RWPE1 (cell line): ENCODE results near the gene P4HA3.
A peak's percentile ranks its signal among the peaks of the same experiment; 100 is the strongest.

Experiments used
- CTCF ChIA-PET: fragments of 350-600 bp; sonication (Branson Sonifier 250); formaldehyde crosslinking; extraction: SDS; loops from one replicate; lab custom pipeline; 2021; lab: Yijun Ruan, JAX
- POLR2A ChIA-PET: fragments of 400-600 bp; formaldehyde crosslinking; extraction: SDS; loops from one replicate; lab custom pipeline; 2020; ENCODE audit warnings: antibody characterized with exemption; ENCODE audit not compliant: low non-redundant PET; lab: Yijun Ruan, JAX
- DNase-seq: peaks from one replicate; pipeline ENCODE4 v3.0.0; 2012; ENCODE audit warnings: low spot score
- H3K27ac ChIP-seq: fragments of 450-650 bp; 2 replicates; pipeline ENCODE4 v1.5.1; 2017
- CTCF ChIP-seq: fragments of 450-650 bp; conservative IDR thresholded peaks from 2 replicates; pipeline ENCODE4 v1.5.1; 2017; ENCODE audit warnings: low read depth, mild to moderate bottlenecking

P4HA3 gene

GRCh38 chr11:74283580-74284180 lies 27.8 kb downstream of the P4HA3 start:
- ChIA-PET CTCF (no interaction called here), POLR2A (no interaction called here)
- TF ChIP-seq CTCF, result no peak
- no peak overlapping the region for H3K27ac ChIP-seq
- DNase-seq, result no peak

GRCh38 chr11:74282914-74283371 lies 28.5 kb downstream of the P4HA3 start:
- ChIA-PET POLR2A (no interaction called here), CTCF (no interaction called here)
- TF ChIP-seq CTCF, result no peak
- DNase-seq, result no peak
- H3K27ac ChIP-seq, result no peak overlapping the region

- ChIA-PET POLR2A (no interaction called here), CTCF (no interaction called here)
Observed at GRCh38 chr11:74282421-74282820, 29.0 kb downstream of the P4HA3 start.

GRCh38 chr11:74280494-74280893 lies 30.9 kb downstream of the P4HA3 start:
- ChIA-PET CTCF (interaction anchor here (0.6 kb wide), 1 partner anchor 1893 kb away, joined by 3 read pairs; no protein-coding TSS in a partner anchor), POLR2A (no interaction called here)
- H3K27ac ChIP-seq, result no peak overlapping the region
- no peak for TF ChIP-seq CTCF
- DNase-seq, result no peak

More at GRCh38 chr11:74282421-74282820, 29.0 kb downstream of the P4HA3 start:
- DNase-seq, result no peak
- H3K27ac ChIP-seq, result no peak overlapping the region
- TF ChIP-seq CTCF, result no peak

- TF ChIP-seq CTCF, result no peak
- peak overlapping the region; percentile 74 for H3K27ac ChIP-seq
- DNase-seq, result no peak
- ChIA-PET POLR2A (no interaction called here), CTCF (no interaction called here)
Observed at GRCh38 chr11:74279256-74279655, 32.2 kb downstream of the P4HA3 start.

- H3K27ac ChIP-seq, result peak overlapping the region; percentile 74
- no peak for TF ChIP-seq CTCF
- ChIA-PET CTCF (interaction anchor here (0.5 kb wide), 1 partner anchor 311 kb away, joined by 3 read pairs; no protein-coding TSS in a partner anchor), POLR2A (no interaction called here)
- peak; percentile 36 for DNase-seq
Observed at GRCh38 chr11:74278721-74279161, 32.7 kb downstream of the P4HA3 start.
